K562 (cell line): Measurements from ENCODE around the gene IGSF9. TPM values are rescaled to one million over a fixed set of nuclear protein-coding genes. Genes with fewer than 3 reads are reported as not detected.

Experiments used
- ATAC-seq: fragments of 200-7000 bp; cut with Tn5 transposase; 3 replicates; pipeline ENCODE4 v1.9.1; 2020; ENCODE audit warnings: moderate library complexity
- BruUV-seq: library from RNA; stranded (reverse); fragments of 400-500 nt; replicated peaks from 2 replicates; lab custom pipeline; 2021; lab: Mats Ljungman, UMichigan
- CTCF ChIA-PET: fragments of 300-600 bp; formaldehyde crosslinking; extraction: SDS; loops from one replicate; lab custom pipeline; 2021; ENCODE audit warnings: low intra/inter-chr PET ratio; lab: Yijun Ruan, JAX
- POLR2A ChIA-PET: fragments of 300-600, 350-650 bp; sonication (Branson Sonifier 250); formaldehyde crosslinking; extraction: SDS; loops from one replicate; lab custom pipeline; 2021; ENCODE audit warnings: antibody characterized with exemption, inconsistent platforms; lab: Yijun Ruan, JAX
- DNase-seq, 4 experiments: peaks; one replicate each; pipeline versions ENCODE4 v3.0.0 to v3.0.0-alpha.2; 2011 to 2018; ENCODE audit warnings: low spot score in 3 of 4, mixed read lengths in 3 of 4; ENCODE audit errors: extremely low read depth in 1 of 4
- FAIRE-seq: peaks from 2 replicates; lab custom pipeline; 2011; peaks lifted over from hg19 to GRCh38; lab: Jason Lieb, UNC
- H2AFZ ChIP-seq: 2 replicates; pipeline ENCODE4 v1.6.0; 2011; ENCODE audit warnings: low read depth, low read length, control low read depth, inconsistent platforms
- H3K27ac ChIP-seq: fragments of 200-600 bp; 3 replicates; pipeline ENCODE4 v1.8.0; 2011; ENCODE audit warnings: low read depth, mild to moderate bottlenecking, control low read depth, inconsistent platforms, low read length, moderate library complexity, mixed read lengths; ENCODE audit errors: extremely low read depth
- H3K27me3 ChIP-seq, 2 experiments: fragments of 300-600 bp in 1 of 2; 2 replicates in 1 of 2; 3 replicates in 1 of 2; pipeline versions ENCODE4 v1.6.0 to v1.8.0; 2011; ENCODE audit warnings: inconsistent platforms in 2 of 2, low read length in 2 of 2, mild to moderate bottlenecking in 1 of 2, mixed read lengths in 1 of 2, moderate library complexity in 1 of 2; ENCODE audit not compliant: control insufficient read depth in 2 of 2, insufficient read depth in 2 of 2
- H3K36me3 ChIP-seq: fragments of 300-600 bp; 3 replicates; pipeline ENCODE4 v1.8.0; 2011; ENCODE audit warnings: mild to moderate bottlenecking, low read length, inconsistent platforms; ENCODE audit not compliant: control insufficient read depth, insufficient read depth
- H3K4me1 ChIP-seq, 2 experiments: fragments of 200-600 bp in 1 of 2; replicated peaks in 1 of 2; 2 replicates in 1 of 2; 3 replicates in 1 of 2; pipeline versions ENCODE4 v1.5.1 to v1.8.0; 2011; ENCODE audit warnings: inconsistent platforms in 2 of 2, low read length in 2 of 2, mild to moderate bottlenecking in 1 of 2, mixed read lengths in 1 of 2, moderate library complexity in 1 of 2; ENCODE audit not compliant: control insufficient read depth in 2 of 2, insufficient read depth in 2 of 2
- H3K4me2 ChIP-seq: 2 replicates; pipeline ENCODE4 v1.6.1; 2011; ENCODE audit warnings: low read length, control low read depth, inconsistent platforms, mixed read lengths; ENCODE audit not compliant: insufficient read depth
- H3K4me3 ChIP-seq: fragments of 200-600 bp; sonication (generic), shearing (Covaris generic); 2 replicates; pipeline ENCODE4 v1.5.1; 2016; ENCODE audit warnings: control low read depth, inconsistent platforms
- H3K79me2 ChIP-seq: fragments of 200-600 bp; 3 replicates; pipeline ENCODE4 v1.8.0; 2011; ENCODE audit warnings: low read length, inconsistent platforms; ENCODE audit not compliant: control insufficient read depth, insufficient read depth
- H3K9ac ChIP-seq, 2 experiments: 2 replicates each; pipeline versions ENCODE4 v1.6.0 to v1.6.1; 2011; ENCODE audit warnings: low read depth in 2 of 2, low read length in 2 of 2, control low read depth in 1 of 2, inconsistent platforms in 1 of 2, mild to moderate bottlenecking in 1 of 2, mixed read lengths in 1 of 2; ENCODE audit not compliant: insufficient read depth in 1 of 2
- H3K9me1 ChIP-seq: one replicate; pipeline ENCODE4 v1.6.0; 2011; ENCODE audit warnings: inconsistent platforms, mild to moderate bottlenecking, low read length, moderate library complexity; ENCODE audit not compliant: control insufficient read depth, insufficient read depth
- H3K9me3 ChIP-seq: replicated peaks from 2 replicates; pipeline ENCODE4 v1.5.1; 2011; ENCODE audit warnings: low read depth, low read length, inconsistent platforms; ENCODE audit not compliant: control insufficient read depth, insufficient read depth
- H4K20me1 ChIP-seq: replicated peaks from 2 replicates; pipeline ENCODE4 v1.6.1; 2011; ENCODE audit warnings: low read length, inconsistent platforms, mixed read lengths; ENCODE audit not compliant: control insufficient read depth, insufficient read depth
- HDAC8 ChIP-seq: fragments of 450-650 bp; IDR thresholded peaks from 2 replicates; pipeline ENCODE4 v1.6.1; 2016; ENCODE audit warnings: mild to moderate bottlenecking, missing genetic modification characterization, moderate library complexity, missing compliant biosample characterization
- HEY1 ChIP-seq: fragments of 250-450 bp; sonication (Bioruptor Pico); IDR thresholded peaks from 2 replicates; pipeline ENCODE4 v1.5.0; 2020; ENCODE audit warnings: mild to moderate bottlenecking, moderate library complexity, borderline replicate concordance
- KDM2B ChIP-seq: fragments of 250-450 bp; sonication (Bioruptor Pico); IDR thresholded peaks from 2 replicates; pipeline ENCODE4 v1.8.0; 2021; ENCODE audit warnings: mild to moderate bottlenecking, moderate library complexity
- POLR2B ChIP-seq: fragments of 450-650 bp; IDR thresholded peaks from 2 replicates; pipeline ENCODE4 v1.6.1; 2018; ENCODE audit warnings: low read depth; ENCODE audit not compliant: partially characterized antibody
- POLR2G ChIP-seq: fragments of 200-400 bp; formaldehyde crosslinking; IDR thresholded peaks from 2 replicates; pipeline ENCODE4 v1.6.1; 2017; ENCODE audit warnings: low read depth, mild to moderate bottlenecking, antibody characterized with exemption, low read length, moderate library complexity
- SIX5 ChIP-seq, 2 experiments: IDR thresholded peaks; 2 replicates each; pipeline ENCODE4 v1.6.1; 2011; ENCODE audit warnings: low read length in 2 of 2, borderline replicate concordance in 1 of 2, low read depth in 1 of 2, mild to moderate bottlenecking in 1 of 2, moderate library complexity in 1 of 2; ENCODE audit not compliant: insufficient read depth in 1 of 2
- TRIM28 ChIP-seq: fragments of 450-650 bp; IDR thresholded peaks from 2 replicates; pipeline ENCODE4 v1.6.1; 2017
- ZNF224 ChIP-seq: sonication (generic); formaldehyde crosslinking; IDR thresholded peaks from 2 replicates; pipeline ENCODE4 v1.8.0; 2022; ENCODE audit warnings: mild to moderate bottlenecking, missing genetic modification reagents
- WGBS: fragments of 100-300 bp; shearing (Covaris generic); methylation state at CpG from one replicate; pipeline ENCODE4 v1.1.6; 2016; ENCODE audit warnings: low coverage, mixed read lengths; ENCODE audit not compliant: insufficient coverage; ENCODE audit errors: missing lambda C conversion rate; 5-methylcytosine and 5-hydroxymethylcytosine counted together
- in situ Hi-C: fragments of 300-500 bp; cut with MboI; formaldehyde crosslinking; loops from 4 replicates; pipeline ENCODE4 v1.15.0; 2018; ENCODE audit warnings: inconsistent platforms, mixed read lengths
- intact Hi-C: fragments of 100-400 bp; cut with micrococcal nuclease; formaldehyde crosslinking; loops from 2 replicates; pipeline ENCODE4 v1.14.2; 2022
- polyA plus RNA-seq, 8 experiments: library from polyadenylated mRNA; depleted of rRNA in 4 of 8; stranded (reverse) in 5 of 8; unstranded in 3 of 8; fragments of >200 nt; fragmentation: Nextera tagmentation in 2 of 8; fragmentation: Illumina TruSeq in 1 of 8; extraction: Ambion mirVana in 2 of 8; extraction: Trizol in 1 of 8; gene quantifications; 2 replicates each; pipeline versions ENCODE4 v1.2.1 to v1.2.3, GENCODE V29; 2011 to 2014; ENCODE audit warnings: inconsistent platforms in 1 of 8, missing spikeins in 1 of 8
- total RNA-seq, 7 experiments: library from RNA; depleted of rRNA in 6 of 7; stranded (reverse); fragments of >200 nt in 6 of 7; fragmentation: Illumina TruSeq in 2 of 7; extraction: Trizol in 2 of 7; gene quantifications; 2 replicates each; pipeline versions ENCODE4 v1.2.1 to v1.2.3, GENCODE V29; 2011 to 2021; ENCODE audit warnings: low replicate concordance in 1 of 7
- TF ChIP-seq, protein P1 (sequence below): sonication (generic); IDR thresholded peaks from 2 replicates; pipeline ENCODE4 v1.6.1; 2016
- TF ChIP-seq, protein P2 (sequence below): fragments of 250-450 bp; sonication (Bioruptor Pico); IDR thresholded peaks from 2 replicates; pipeline ENCODE4 v1.4.0; 2020; ENCODE audit warnings: mild to moderate bottlenecking, moderate library complexity, borderline replicate concordance

The IGSF9 gene
- total and polyA plus RNA-seq, 9 of the 15 experiments (the other 6 are each of a cell fraction or from before 2014, with no cell fraction given): 0.03 to 0.29 (median 0.07) TPM; not detected in 1

- 73% methylated on average over 10 of the region's 16 CpGs for WGBS
- H3K9ac ChIP-seq: peak overlapping the region in 1 of 2 experiments; percentile 57; a peak in 2 of 4 replicates
- no peaks in the 10 kb centered on the region for H3K9me1 ChIP-seq
- no peak overlapping the region for H3K4me3 ChIP-seq
- intact Hi-C loops (loop anchor here (10.0 kb wide), 2 partner anchors 93 to 337 kb away; partner anchors contain the start of gene DCAF8), in situ Hi-C loops (no loop called here)
- no peak for TF ChIP-seq ZNF224 (CRISPR knock-in tag)
- TF ChIP-seq POLR2G: no peak
- no peak for TF ChIP-seq HEY1 (CRISPR knock-in tag)
- TF ChIP-seq, protein P1, sequence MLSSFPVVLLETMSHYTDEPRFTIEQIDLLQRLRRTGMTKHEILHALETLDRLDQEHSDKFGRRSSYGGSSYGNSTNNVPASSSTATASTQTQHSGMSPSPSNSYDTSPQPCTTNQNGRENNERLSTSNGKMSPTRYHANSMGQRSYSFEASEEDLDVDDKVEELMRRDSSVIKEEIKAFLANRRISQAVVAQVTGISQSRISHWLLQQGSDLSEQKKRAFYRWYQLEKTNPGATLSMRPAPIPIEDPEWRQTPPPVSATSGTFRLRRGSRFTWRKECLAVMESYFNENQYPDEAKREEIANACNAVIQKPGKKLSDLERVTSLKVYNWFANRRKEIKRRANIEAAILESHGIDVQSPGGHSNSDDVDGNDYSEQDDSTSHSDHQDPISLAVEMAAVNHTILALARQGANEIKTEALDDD: no peak
- no peak for TF ChIP-seq SIX5 (IDR thresholded peaks at IDR 0.05; ENCODE audit: borderline replicate concordance in 1 of 2, insufficient read depth in 1 of 2, low read depth in 1 of 2, low read length in 2 of 2)
- no peak for TF ChIP-seq POLR2B
- no peak for TF ChIP-seq KDM2B (CRISPR knock-in tag)
- TF ChIP-seq, protein P2, sequence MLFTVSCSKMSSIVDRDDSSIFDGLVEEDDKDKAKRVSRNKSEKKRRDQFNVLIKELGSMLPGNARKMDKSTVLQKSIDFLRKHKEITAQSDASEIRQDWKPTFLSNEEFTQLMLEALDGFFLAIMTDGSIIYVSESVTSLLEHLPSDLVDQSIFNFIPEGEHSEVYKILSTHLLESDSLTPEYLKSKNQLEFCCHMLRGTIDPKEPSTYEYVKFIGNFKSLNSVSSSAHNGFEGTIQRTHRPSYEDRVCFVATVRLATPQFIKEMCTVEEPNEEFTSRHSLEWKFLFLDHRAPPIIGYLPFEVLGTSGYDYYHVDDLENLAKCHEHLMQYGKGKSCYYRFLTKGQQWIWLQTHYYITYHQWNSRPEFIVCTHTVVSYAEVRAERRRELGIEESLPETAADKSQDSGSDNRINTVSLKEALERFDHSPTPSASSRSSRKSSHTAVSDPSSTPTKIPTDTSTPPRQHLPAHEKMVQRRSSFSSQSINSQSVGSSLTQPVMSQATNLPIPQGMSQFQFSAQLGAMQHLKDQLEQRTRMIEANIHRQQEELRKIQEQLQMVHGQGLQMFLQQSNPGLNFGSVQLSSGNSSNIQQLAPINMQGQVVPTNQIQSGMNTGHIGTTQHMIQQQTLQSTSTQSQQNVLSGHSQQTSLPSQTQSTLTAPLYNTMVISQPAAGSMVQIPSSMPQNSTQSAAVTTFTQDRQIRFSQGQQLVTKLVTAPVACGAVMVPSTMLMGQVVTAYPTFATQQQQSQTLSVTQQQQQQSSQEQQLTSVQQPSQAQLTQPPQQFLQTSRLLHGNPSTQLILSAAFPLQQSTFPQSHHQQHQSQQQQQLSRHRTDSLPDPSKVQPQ (CRISPR knock-in tag): no peak
- no peak for TF ChIP-seq TRIM28
- TF ChIP-seq HDAC8 (tag): no peak
- H3K27ac ChIP-seq: no peak overlapping the region
- H3K4me2 ChIP-seq: no peak overlapping the region
- FAIRE-seq (no peak), ATAC-seq (no peak), DNase-seq (no peak)
- BruUV-seq: no TSS peak
- no peak overlapping the region for H2AFZ ChIP-seq
- CTCF ChIA-PET: no interaction called here
- peaks cover 12 to 74% of the 10 kb centered on the region in 2 experiments; a peak in 4 of 5 replicates for H3K4me1 ChIP-seq
- H4K20me1 ChIP-seq: peaks cover 15% of the 10 kb centered on the region; the same call in 1 of the 2 replicates
- H3K9me3 ChIP-seq: no peaks in the 10 kb centered on the region
- H3K36me3 ChIP-seq: peaks cover 11% of the 10 kb centered on the region; the same call in 1 of the 3 replicates
- H3K27me3 ChIP-seq: peaks cover 0 to 18% of the 10 kb centered on the region in 2 experiments; a peak in 2 of 5 replicates
- H3K79me2 ChIP-seq: peaks cover 32% of the 10 kb centered on the region
- POLR2A ChIA-PET: no interaction called here
Observed at GRCh38 chr1:159927211-159927848, 18.1 kb downstream of the IGSF9 start.
